HG03457 (cell line): ENCODE data around the gene RAD9A.
"Not testable (repeated sequence)": the region's sequence is repeated elsewhere in the genome, so short reads cannot be mapped to it uniquely, and the experiment has no call there.

Source experiments
- ATAC-seq: cut with Tn5 transposase; IDR thresholded peaks from one replicate; pipeline ENCODE4 v1.9.1; 2021; ENCODE audit warnings: moderate number of reproducible peaks; ENCODE audit not compliant: unreplicated experiment

The RAD9A gene

GRCh38 chr11:67422891-67423290 is 31.1 kb downstream of the RAD9A start:
- ATAC-seq: no peak

- no peak for ATAC-seq
These were observed 31.7 kb downstream of the RAD9A start for GRCh38 chr11:67423466-67423865.

- ATAC-seq: no peak
These were observed 32.3 kb downstream of the RAD9A start for GRCh38 chr11:67423891-67424613.

- ATAC-seq: not testable (repeated sequence)
These were observed 35.6 kb downstream of the RAD9A start for GRCh38 chr11:67427364-67427859.

- peak; percentile 69 for ATAC-seq
These were observed 36.5 kb downstream of the RAD9A start, which contains the start of gene RPS6KB2 for GRCh38 chr11:67428052-67429001. RPS6KB2 (plus strand) TSS chr11:67428494; CDS start chr11:67428546, 52 bp downstream.

GRCh38 chr11:67429038-67429668 is 37.4 kb downstream of the RAD9A start:
- no peak for ATAC-seq

GRCh38 chr11:67429722-67430121 is 37.9 kb downstream of the RAD9A start:
- ATAC-seq: no peak

- no peak for ATAC-seq
These were observed 39.8 kb downstream of the RAD9A start for GRCh38 chr11:67431346-67432249.

- ATAC-seq: no peak
These were observed 41.0 kb downstream of the RAD9A start for GRCh38 chr11:67432655-67433349.

GRCh38 chr11:67433536-67434394 is 42.0 kb downstream of the RAD9A start:
- no peak for ATAC-seq

- ATAC-seq: no peak
These were observed 42.7 kb downstream of the RAD9A start for GRCh38 chr11:67434395-67434881.

GRCh38 chr11:67435031-67435726 is 43.4 kb downstream of the RAD9A start:
- ATAC-seq: no peak

GRCh38 chr11:67435727-67436458 is 44.1 kb downstream of the RAD9A start:
- ATAC-seq: no peak

- ATAC-seq: no peak
These were observed 44.8 kb downstream of the RAD9A start for GRCh38 chr11:67436459-67437081.

- no peak for ATAC-seq
These were observed 45.5 kb downstream of the RAD9A start, which contains the start of gene PTPRCAP for GRCh38 chr11:67437082-67437808. PTPRCAP (minus strand) TSS chr11:67437682; CDS start chr11:67437619, 63 bp downstream.

- no peak for ATAC-seq
These were observed 46.0 kb downstream of the RAD9A start for GRCh38 chr11:67437809-67438157.
